GM12873 (cell line): ENCODE results near the gene AGPAT4.

ENCODE experiments used
- TF ChIP-seq, protein P1 (sequence below): IDR thresholded peaks from 2 replicates; pipeline ENCODE4 v1.5.1; 2012; ENCODE audit warnings: low read depth, mild to moderate bottlenecking, moderate library complexity, low read length, control low read depth; ENCODE audit not compliant: insufficient read depth; ENCODE audit errors: missing control alignments

The AGPAT4 gene

DNA sequence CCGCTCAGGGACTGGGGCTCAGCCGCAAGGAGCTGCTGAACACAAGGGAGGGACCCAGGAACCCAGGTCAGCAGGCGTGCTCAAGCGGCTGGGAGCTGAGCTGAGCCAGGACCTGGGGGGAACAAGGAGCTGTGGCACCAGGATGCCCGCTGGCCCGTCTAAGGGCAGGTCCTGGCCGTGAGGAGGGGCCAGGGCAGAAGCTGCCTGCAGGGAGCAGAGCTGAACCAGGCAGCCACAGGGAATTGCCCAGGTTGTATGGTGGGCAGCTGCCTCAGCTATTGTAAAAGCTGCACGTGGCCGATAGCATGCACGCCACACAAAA is 133.3 kb downstream of the AGPAT4 start:
- TF ChIP-seq, protein P1, sequence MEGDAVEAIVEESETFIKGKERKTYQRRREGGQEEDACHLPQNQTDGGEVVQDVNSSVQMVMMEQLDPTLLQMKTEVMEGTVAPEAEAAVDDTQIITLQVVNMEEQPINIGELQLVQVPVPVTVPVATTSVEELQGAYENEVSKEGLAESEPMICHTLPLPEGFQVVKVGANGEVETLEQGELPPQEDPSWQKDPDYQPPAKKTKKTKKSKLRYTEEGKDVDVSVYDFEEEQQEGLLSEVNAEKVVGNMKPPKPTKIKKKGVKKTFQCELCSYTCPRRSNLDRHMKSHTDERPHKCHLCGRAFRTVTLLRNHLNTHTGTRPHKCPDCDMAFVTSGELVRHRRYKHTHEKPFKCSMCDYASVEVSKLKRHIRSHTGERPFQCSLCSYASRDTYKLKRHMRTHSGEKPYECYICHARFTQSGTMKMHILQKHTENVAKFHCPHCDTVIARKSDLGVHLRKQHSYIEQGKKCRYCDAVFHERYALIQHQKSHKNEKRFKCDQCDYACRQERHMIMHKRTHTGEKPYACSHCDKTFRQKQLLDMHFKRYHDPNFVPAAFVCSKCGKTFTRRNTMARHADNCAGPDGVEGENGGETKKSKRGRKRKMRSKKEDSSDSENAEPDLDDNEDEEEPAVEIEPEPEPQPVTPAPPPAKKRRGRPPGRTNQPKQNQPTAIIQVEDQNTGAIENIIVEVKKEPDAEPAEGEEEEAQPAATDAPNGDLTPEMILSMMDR, result no peak

DNA sequence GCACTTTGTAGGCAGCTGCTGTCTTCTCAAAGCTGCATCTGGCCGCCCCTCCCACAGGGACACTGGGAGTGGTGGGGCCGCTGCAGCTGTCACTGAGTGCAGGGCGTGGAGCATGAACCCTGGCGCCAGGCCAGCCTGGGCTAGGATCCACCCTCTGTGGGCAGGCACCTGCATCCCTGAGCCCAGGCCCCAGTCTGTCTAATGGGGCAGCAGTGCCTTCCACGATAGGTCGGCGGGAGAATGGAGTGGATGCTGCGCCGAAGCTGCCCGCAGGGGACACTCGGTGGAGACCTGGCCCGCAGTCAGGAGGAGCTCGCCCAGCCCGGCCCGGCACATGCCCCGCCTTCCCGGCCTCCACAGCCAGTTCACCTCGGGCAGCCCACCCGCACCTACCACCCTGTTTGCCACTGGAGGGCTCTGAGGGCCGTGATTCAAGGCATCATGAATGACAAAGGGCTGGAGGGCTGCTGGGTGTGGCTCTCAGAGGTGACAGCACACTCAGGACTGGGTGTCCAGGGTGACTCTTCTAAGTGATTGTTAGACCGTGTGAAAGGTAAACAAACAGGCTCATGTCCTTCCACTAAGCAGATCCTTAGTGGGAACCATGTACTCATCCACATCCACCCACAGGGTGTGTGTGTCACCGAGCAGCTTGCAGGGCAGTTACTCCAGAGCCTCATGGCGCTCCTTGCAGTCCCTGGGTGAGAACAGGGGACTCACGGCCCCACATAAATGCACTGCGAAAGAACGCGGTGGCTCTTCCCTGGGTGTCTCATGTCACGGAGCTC is 133.9 kb downstream of the AGPAT4 start:
- TF ChIP-seq, protein P1, result no peak

DNA sequence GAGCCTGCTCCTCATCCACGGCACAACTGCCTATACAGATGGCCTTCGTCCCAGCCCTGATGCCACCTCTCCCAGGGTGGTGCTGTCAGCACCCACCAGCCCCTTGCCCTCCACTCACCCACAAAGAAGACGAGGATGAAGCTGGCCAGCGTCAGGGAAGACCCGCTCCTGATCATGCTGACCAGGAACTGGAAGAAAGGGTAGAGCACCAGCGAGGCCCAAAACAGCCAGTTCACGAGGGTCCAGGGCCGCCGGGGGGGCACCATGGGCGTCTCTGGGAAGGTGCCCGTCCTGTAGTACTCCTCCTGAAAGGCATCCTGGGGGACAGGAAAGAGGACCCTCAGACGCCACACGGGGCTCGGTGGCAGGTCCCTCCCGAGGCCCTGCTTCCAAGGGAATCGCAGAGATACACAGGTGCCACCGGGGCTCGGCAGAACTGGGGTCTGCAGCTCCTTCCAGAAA is 134.5 kb downstream of the AGPAT4 start:
- TF ChIP-seq, protein P1, result no peak

DNA sequence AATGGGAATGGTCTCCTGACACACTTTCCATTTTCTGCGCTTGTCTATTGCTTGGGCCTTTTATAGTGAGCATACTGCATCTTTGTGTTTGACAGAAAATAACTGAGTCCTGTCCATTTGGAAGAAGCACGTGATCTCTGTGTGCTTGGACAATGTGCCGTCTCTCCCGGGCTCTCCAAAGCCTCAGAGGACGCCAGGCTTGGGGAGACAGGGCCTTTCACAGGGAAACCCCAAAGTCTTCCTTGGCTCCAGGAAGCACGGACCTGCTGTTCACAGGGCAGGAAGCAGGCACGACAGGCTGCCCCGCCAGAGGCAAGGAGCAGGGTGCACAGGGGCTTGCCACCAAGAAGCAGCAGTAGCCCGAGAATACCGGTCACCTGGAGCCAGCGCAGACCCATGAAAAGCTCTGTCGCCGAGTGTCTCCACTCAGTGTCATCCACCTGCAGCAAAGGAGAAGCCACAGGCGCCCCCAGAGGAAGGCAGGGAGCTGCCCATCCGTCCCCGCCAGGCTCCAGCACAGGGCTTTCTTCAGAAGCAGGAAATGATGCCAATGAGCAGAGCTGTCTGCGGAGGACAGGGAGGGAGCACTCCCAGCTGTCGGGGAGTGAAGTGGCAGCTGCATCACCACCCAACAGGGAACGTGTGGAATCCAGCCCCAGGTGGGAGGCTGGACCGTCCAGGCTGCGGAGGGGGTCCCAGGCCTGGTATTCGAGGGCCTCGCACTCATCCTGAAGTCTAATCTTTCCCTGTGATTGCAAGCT is 135.1 kb downstream of the AGPAT4 start:
- TF ChIP-seq, protein P1, result no peak

DNA sequence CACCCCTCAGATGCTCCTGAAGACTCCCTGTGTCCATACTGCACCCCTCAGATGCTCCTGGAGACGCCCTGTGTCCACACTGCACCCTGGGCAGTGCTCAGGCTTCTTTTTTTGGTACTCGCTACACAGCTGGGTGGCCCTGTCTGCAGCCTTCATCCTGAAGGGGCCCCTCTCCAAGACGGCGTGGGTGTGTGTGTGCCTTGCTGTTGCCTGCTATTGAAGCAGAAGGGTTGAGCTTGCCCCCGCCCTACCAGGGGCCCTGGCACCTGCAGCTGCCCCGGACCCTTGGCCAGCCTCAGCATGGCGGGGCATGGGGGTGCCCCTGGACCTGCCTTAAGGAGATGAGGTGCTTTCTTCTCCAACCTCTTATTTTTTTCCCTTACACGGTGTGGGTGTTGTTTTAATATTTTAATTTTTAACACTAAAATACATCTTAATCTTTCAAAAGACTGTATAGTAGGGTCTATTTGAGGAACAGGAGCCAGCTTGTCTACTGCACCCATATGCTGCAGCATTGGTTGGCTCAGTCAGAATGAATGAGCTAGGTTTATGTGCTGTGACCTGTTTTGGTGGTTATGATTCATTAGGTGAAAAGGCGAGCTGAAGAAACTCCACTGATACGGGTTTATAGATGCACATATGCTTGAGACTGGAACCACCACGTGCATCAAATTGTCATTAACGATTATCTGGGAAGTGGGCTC is 135.9 kb downstream of the AGPAT4 start:
- TF ChIP-seq, protein P1, result no peak

DNA sequence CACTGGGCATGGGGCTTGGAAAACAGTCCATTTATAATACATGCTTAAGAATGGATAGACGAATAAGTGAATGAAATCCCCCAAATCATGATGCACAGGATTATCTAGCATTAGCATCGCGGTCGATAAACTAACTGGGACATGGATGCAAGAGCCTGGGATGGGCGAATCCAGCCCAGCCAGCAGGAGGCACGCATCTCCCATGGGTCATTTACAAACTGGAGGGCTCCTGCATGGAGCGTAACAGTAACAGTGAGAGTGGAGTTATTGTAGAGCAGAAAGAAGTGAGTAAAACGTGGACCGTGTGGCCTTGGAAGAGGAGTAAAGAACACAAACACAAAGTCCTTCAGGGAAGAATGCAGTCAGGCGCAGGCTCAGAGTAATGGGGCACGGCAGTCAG is 136.5 kb downstream of the AGPAT4 start:
- TF ChIP-seq, protein P1, result no peak

DNA sequence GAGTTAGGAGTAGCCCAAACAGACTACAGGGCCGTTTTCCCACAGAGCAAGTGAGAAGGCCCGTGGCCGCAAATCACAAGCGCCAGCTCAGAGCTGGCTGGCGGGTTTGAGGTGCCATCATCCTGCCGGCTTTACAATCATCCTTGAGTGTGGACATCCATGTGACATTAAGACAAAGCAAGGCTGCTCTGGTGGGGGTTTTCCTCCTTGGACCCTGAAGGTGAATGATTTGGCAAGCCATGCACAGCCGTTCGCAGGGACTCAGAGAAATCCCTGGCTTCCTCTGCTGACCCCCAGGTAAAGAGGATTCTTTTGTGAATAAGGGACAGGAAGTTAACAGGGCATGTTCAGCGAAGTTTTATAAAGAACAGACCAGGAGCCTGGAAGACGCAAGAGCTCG is 137.2 kb downstream of the AGPAT4 start:
- TF ChIP-seq, protein P1, result no peak
